HepG2 (cell line): ENCODE measurements around the gene TELO2. TPM values are rescaled to one million over a fixed set of nuclear protein-coding genes. Genes with fewer than 3 reads are reported as not detected.

Experiments used
- ESRRA ChIP-seq: sonication (generic); formaldehyde crosslinking; IDR thresholded peaks from 2 replicates; pipeline ENCODE4 v1.5.1; 2020; ENCODE audit warnings: mild to moderate bottlenecking, low read depth, missing genetic modification reagents
- MBNL3 ChIP-seq: fragments of 250-450 bp; sonication (Bioruptor Pico); conservative IDR thresholded peaks from 2 replicates; pipeline ENCODE4 v1.8.0; 2022; ENCODE audit warnings: mild to moderate bottlenecking, inconsistent platforms
- MTF1 ChIP-seq: sonication (generic); formaldehyde crosslinking; IDR thresholded peaks from 2 replicates; pipeline ENCODE4 v1.5.0; 2020; ENCODE audit warnings: missing genetic modification reagents
- RFX1 ChIP-seq: fragments of 450-650 bp; IDR thresholded peaks from 2 replicates; pipeline ENCODE4 v1.6.1; 2017
- SYNCRIP ChIP-seq: fragments of 200-400 bp; formaldehyde crosslinking; IDR thresholded peaks from 2 replicates; pipeline ENCODE4 v1.6.1; 2018; ENCODE audit warnings: mild to moderate bottlenecking, low read depth, low read length; ENCODE audit not compliant: insufficient read depth
- TEAD3 ChIP-seq: optimal IDR thresholded peaks from 2 replicates; pipeline ENCODE3; 2016; ENCODE audit warnings: borderline replicate concordance
- TGIF2 ChIP-seq: IDR thresholded peaks from 2 replicates; pipeline ENCODE4 v1.6.1; 2016; ENCODE audit warnings: control low read depth, missing compliant biosample characterization
- ZNF234 ChIP-seq: sonication (generic); formaldehyde crosslinking; conservative IDR thresholded peaks from 2 replicates; pipeline ENCODE4 v1.5.1; 2020; ENCODE audit warnings: mild to moderate bottlenecking, missing genetic modification reagents
- ZNF24 ChIP-seq: fragments of 450-650 bp; IDR thresholded peaks from 2 replicates; pipeline ENCODE4 v1.6.1; 2017; ENCODE audit warnings: antibody characterized with exemption, mild to moderate bottlenecking
- ZNF775 ChIP-seq: sonication (generic); formaldehyde crosslinking; IDR thresholded peaks from 2 replicates; pipeline ENCODE4 v1.4.0; 2020; ENCODE audit warnings: missing genetic modification reagents, mild to moderate bottlenecking, moderate library complexity, borderline replicate concordance
- ZNF790 ChIP-seq: sonication (generic); formaldehyde crosslinking; IDR thresholded peaks from 2 replicates; pipeline ENCODE4 v1.8.0; 2022; ENCODE audit warnings: missing genetic modification reagents, mild to moderate bottlenecking, borderline replicate concordance
- polyA plus RNA-seq, 8 experiments: library from polyadenylated mRNA; depleted of rRNA in 3 of 8; stranded (reverse) in 7 of 8; unstranded in 1 of 8; fragments of >200 nt; fragmentation: Illumina TruSeq in 4 of 8; extraction: Trizol in 4 of 8; gene quantifications; 2 replicates each; pipeline versions ENCODE4 v1.2.1 to v1.2.3, GENCODE V29; 2011 to 2016; ENCODE audit warnings: low read depth in 4 of 8, missing spikeins in 1 of 8, mixed read lengths in 1 of 8; ENCODE audit not compliant: insufficient read depth in 1 of 8
- total RNA-seq, 5 experiments: library from RNA; depleted of rRNA; stranded (reverse); fragments of >200 nt; fragmentation: Illumina TruSeq; extraction: Trizol; gene quantifications; 2 replicates each; pipeline ENCODE4 v1.2.3, GENCODE V29; 2016; ENCODE audit warnings: low read depth in 1 of 5
- TF ChIP-seq, protein P1 (sequence below): sonication (generic); formaldehyde crosslinking; IDR thresholded peaks from 2 replicates; pipeline ENCODE4 v1.8.1; 2022; ENCODE audit warnings: mild to moderate bottlenecking, missing genetic modification reagents
- TF ChIP-seq, protein P2 (sequence below): sonication (generic); formaldehyde crosslinking; IDR thresholded peaks from 2 replicates; pipeline ENCODE4 v1.5.1; 2020; ENCODE audit warnings: mild to moderate bottlenecking, missing genetic modification reagents, moderate library complexity
- TF ChIP-seq, protein P3 (sequence below): sonication (generic); IDR thresholded peaks from 2 replicates; pipeline ENCODE4 v1.6.1; 2016; ENCODE audit warnings: low read depth, borderline replicate concordance
- TF ChIP-seq, protein P4 (sequence below): sonication (generic); formaldehyde crosslinking; IDR thresholded peaks from 2 replicates; pipeline ENCODE4 v1.4.0; 2020; ENCODE audit warnings: mild to moderate bottlenecking, missing genetic modification reagents
- TF ChIP-seq, protein P5 (sequence below): sonication (generic); formaldehyde crosslinking; IDR thresholded peaks from 2 replicates; pipeline ENCODE4 v1.4.0; 2020; ENCODE audit warnings: missing genetic modification reagents, borderline replicate concordance

TELO2 gene
- total and polyA plus RNA-seq, 2 of the 13 experiments (the other 11 are each of a cell fraction or from before 2014, with no cell fraction given), result 10.1 to 17.9 TPM

DNA sequence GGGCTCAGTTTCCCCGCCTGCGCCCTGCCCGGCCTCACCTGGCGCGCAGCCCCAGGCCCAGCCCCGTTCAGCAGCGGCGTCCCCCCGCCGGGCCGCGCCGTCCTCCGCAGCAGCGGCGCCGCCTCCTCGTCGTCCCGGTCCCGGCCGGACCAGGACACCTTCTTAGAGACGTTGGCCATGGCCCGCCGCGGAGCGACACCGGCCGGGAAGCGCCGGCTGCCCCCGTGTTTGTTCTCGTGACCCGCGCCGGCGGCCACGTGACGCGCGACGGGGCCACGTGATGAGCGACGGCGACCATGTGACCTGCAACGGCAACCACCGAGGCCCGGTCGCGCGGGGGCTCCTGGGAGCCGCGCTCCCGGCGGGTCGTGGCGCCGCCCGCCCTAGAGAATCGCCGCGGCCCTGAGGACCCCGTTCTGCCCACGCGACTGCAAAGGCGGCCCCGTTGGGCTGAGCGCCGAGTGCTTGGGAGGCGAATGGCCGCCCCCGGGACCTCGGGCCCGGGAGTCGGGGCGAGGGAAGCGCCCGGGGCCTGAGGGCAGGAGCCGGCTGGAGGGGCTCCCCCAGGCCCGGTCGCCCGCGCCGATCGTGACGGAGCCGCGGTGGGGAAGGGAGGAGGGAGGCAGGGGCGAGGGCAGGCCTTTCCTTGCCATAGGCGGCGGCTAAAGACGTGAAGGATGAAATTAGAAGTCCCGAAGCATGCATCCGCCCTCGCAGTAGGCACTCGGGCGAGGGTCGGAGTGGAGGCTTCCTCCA lies 18.2 kb upstream of the TELO2 start, which contains the start of gene CLCN7 (continued):
- TF ChIP-seq, protein P1, sequence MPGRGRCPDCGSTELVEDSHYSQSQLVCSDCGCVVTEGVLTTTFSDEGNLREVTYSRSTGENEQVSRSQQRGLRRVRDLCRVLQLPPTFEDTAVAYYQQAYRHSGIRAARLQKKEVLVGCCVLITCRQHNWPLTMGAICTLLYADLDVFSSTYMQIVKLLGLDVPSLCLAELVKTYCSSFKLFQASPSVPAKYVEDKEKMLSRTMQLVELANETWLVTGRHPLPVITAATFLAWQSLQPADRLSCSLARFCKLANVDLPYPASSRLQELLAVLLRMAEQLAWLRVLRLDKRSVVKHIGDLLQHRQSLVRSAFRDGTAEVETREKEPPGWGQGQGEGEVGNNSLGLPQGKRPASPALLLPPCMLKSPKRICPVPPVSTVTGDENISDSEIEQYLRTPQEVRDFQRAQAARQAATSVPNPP (CRISPR knock-in tag), result peak; percentile 69; the same call in 1 of the 2 replicates
- no peak for TF ChIP-seq ZNF775
- TF ChIP-seq SYNCRIP, result no peak
- no peak for TF ChIP-seq ZNF24
- TF ChIP-seq, protein P2, sequence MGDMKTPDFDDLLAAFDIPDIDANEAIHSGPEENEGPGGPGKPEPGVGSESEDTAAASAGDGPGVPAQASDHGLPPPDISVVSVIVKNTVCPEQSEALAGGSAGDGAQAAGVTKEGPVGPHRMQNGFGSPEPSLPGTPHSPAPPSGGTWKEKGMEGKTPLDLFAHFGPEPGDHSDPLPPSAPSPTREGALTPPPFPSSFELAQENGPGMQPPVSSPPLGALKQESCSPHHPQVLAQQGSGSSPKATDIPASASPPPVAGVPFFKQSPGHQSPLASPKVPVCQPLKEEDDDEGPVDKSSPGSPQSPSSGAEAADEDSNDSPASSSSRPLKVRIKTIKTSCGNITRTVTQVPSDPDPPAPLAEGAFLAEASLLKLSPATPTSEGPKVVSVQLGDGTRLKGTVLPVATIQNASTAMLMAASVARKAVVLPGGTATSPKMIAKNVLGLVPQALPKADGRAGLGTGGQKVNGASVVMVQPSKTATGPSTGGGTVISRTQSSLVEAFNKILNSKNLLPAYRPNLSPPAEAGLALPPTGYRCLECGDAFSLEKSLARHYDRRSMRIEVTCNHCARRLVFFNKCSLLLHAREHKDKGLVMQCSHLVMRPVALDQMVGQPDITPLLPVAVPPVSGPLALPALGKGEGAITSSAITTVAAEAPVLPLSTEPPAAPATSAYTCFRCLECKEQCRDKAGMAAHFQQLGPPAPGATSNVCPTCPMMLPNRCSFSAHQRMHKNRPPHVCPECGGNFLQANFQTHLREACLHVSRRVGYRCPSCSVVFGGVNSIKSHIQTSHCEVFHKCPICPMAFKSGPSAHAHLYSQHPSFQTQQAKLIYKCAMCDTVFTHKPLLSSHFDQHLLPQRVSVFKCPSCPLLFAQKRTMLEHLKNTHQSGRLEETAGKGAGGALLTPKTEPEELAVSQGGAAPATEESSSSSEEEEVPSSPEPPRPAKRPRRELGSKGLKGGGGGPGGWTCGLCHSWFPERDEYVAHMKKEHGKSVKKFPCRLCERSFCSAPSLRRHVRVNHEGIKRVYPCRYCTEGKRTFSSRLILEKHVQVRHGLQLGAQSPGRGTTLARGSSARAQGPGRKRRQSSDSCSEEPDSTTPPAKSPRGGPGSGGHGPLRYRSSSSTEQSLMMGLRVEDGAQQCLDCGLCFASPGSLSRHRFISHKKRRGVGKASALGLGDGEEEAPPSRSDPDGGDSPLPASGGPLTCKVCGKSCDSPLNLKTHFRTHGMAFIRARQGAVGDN (CRISPR knock-in tag), result peak; percentile 97
- peak; percentile 76; the same call in 1 of the 2 replicates for TF ChIP-seq MTF1 (CRISPR knock-in tag)
- no peak for TF ChIP-seq RFX1
- no peak for TF ChIP-seq TGIF2 (CRISPR knock-in tag)
- TF ChIP-seq, protein P3, sequence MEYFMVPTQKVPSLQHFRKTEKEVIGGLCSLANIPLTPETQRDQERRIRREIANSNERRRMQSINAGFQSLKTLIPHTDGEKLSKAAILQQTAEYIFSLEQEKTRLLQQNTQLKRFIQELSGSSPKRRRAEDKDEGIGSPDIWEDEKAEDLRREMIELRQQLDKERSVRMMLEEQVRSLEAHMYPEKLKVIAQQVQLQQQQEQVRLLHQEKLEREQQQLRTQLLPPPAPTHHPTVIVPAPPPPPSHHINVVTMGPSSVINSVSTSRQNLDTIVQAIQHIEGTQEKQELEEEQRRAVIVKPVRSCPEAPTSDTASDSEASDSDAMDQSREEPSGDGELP, result peak; percentile 27; the same call in 1 of the 2 replicates
- peak; percentile 80; the same call in 1 of the 2 replicates for TF ChIP-seq ZNF790 (CRISPR knock-in tag)
- TF ChIP-seq, protein P4, sequence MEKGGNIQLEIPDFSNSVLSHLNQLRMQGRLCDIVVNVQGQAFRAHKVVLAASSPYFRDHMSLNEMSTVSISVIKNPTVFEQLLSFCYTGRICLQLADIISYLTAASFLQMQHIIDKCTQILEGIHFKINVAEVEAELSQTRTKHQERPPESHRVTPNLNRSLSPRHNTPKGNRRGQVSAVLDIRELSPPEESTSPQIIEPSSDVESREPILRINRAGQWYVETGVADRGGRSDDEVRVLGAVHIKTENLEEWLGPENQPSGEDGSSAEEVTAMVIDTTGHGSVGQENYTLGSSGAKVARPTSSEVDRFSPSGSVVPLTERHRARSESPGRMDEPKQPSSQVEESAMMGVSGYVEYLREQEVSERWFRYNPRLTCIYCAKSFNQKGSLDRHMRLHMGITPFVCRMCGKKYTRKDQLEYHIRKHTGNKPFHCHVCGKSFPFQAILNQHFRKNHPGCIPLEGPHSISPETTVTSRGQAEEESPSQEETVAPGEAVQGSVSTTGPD (CRISPR knock-in tag), result no peak
- no peak for TF ChIP-seq ZNF234 (CRISPR knock-in tag)
- peak; percentile 33 for TF ChIP-seq TEAD3 (CRISPR knock-in tag)
- TF ChIP-seq, protein P5, sequence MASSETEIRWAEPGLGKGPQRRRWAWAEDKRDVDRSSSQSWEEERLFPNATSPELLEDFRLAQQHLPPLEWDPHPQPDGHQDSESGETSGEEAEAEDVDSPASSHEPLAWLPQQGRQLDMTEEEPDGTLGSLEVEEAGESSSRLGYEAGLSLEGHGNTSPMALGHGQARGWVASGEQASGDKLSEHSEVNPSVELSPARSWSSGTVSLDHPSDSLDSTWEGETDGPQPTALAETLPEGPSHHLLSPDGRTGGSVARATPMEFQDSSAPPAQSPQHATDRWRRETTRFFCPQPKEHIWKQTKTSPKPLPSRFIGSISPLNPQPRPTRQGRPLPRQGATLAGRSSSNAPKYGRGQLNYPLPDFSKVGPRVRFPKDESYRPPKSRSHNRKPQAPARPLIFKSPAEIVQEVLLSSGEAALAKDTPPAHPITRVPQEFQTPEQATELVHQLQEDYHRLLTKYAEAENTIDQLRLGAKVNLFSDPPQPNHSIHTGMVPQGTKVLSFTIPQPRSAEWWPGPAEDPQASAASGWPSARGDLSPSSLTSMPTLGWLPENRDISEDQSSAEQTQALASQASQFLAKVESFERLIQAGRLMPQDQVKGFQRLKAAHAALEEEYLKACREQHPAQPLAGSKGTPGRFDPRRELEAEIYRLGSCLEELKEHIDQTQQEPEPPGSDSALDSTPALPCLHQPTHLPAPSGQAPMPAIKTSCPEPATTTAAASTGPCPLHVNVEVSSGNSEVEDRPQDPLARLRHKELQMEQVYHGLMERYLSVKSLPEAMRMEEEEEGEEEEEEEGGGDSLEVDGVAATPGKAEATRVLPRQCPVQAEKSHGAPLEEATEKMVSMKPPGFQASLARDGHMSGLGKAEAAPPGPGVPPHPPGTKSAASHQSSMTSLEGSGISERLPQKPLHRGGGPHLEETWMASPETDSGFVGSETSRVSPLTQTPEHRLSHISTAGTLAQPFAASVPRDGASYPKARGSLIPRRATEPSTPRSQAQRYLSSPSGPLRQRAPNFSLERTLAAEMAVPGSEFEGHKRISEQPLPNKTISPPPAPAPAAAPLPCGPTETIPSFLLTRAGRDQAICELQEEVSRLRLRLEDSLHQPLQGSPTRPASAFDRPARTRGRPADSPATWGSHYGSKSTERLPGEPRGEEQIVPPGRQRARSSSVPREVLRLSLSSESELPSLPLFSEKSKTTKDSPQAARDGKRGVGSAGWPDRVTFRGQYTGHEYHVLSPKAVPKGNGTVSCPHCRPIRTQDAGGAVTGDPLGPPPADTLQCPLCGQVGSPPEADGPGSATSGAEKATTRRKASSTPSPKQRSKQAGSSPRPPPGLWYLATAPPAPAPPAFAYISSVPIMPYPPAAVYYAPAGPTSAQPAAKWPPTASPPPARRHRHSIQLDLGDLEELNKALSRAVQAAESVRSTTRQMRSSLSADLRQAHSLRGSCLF (CRISPR knock-in tag), result no peak
- peak; percentile 75; the same call in 1 of the 2 replicates for TF ChIP-seq ESRRA (CRISPR knock-in tag)
- no peak for TF ChIP-seq MBNL3
